ENCODE data around the gene CREBL2. TPM values are rescaled to one million over a fixed set of nuclear protein-coding genes. Genes with fewer than 3 reads are reported as not detected.
"Not testable (repeated sequence)": the region's sequence is repeated elsewhere in the genome, so short reads cannot be mapped to it uniquely, and the experiment has no call there.

The CREBL2 gene, protein sequence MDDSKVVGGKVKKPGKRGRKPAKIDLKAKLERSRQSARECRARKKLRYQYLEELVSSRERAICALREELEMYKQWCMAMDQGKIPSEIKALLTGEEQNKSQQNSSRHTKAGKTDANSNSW
- 10 to 100 TPM; 55.7 to 87.4 (median 84.2) TPM for total RNA-seq

DNA sequence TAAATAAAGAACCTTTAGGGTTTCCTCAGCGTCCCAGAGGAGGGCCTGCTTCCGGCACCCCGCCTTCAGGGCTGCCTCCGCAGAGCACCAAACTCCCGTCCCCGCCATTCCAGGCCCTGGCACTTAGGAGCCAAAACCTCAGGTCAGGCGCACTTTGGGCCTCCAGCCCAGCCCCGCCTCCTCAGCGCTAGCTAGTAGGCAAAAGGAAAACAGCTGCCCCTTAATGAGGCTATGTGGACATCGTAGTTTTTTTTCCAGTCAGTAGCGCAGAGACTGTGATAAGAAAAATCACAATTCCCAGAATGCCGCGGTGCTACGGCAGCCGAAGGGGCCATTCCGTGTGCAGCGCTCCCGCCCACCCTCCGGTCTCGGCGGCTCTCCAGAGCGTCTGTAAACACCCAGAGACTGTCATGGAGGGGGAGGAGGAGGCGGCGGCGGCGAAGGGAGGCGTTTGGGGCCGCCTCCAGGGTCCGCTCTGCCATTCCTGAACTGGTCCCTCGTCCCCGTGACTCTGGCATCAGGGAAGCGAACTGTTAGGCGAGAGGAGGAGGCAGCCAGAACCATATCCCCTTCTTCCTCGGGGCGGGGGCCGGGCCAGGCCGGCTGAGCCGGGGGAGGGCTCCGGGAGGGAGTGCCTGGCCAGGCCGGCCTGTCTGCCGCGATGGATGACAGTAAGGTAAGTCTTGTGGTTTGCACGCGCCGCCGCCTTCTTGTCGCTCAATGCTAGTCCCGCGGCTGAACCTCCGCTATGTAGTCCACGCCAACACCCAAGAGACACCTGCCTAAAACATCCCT is at the start of gene CREBL2:
CREBL2 (plus strand) TSS at position 365 of the 795 bp plus-strand sequence; CDS start at position 662, 297 bp downstream.
- intact Hi-C loops (cut with DNase I; ENCODE audit: low total_unique reads): loop anchor here (2.0 kb wide), 1 partner anchor 19 kb away; no protein-coding TSS in a partner anchor
- peak; percentile 89 to 94 for DNase-seq (ENCODE audit: low spot score in 2 of 2)
- Histone ChIP-seq H3K27ac (peak within 1 kb of the TSS; percentile 98), H3K4me1 (peaks cover 3 to 11% of the 10 kb centered on the region in 2 donors), H3K4me3 (peak within 1 kb of the TSS; percentile 69 to 83 (median 77)), H3K9me3 (no peaks in the 10 kb centered on the region), H3K27me3 (no peaks in the 10 kb centered on the region), H3K36me3 (no peaks in the 10 kb centered on the region)
- TF ChIP-seq POLR2AphosphoS5 (IDR thresholded peaks at IDR 0.05) (peak; percentile 92 to 97 (median 95)), POLR2A (IDR thresholded peaks at IDR 0.05) (peak; percentile 56)
- TF ChIP-seq, protein P1, sequence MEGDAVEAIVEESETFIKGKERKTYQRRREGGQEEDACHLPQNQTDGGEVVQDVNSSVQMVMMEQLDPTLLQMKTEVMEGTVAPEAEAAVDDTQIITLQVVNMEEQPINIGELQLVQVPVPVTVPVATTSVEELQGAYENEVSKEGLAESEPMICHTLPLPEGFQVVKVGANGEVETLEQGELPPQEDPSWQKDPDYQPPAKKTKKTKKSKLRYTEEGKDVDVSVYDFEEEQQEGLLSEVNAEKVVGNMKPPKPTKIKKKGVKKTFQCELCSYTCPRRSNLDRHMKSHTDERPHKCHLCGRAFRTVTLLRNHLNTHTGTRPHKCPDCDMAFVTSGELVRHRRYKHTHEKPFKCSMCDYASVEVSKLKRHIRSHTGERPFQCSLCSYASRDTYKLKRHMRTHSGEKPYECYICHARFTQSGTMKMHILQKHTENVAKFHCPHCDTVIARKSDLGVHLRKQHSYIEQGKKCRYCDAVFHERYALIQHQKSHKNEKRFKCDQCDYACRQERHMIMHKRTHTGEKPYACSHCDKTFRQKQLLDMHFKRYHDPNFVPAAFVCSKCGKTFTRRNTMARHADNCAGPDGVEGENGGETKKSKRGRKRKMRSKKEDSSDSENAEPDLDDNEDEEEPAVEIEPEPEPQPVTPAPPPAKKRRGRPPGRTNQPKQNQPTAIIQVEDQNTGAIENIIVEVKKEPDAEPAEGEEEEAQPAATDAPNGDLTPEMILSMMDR (IDR thresholded peaks at IDR 0.05): no peak

DNA sequence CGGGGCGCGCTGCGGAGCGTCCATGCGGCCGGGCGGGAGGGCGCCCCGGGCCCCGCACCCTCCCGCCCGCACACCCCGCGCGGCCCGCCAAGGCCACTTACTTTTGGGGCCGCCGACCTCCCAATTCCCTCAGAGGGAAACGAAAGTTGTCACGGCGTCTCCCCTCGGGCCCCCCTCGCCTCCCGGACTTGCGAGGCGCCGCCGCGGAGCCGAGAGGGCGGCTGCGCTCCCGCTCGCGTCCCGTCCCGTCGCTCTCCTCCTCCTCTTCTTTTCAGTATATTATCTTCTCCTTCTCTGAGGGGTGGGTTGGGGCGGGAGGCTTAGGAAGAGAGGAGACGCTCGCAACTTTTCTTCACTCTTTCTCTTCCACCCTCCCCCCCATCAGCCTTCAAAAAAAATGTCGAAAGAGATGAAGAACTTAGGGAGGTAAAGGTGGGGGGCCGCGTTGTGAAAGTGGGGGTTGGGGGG is 49.6 kb upstream of the CREBL2 start:
- H3K27me3 ChIP-seq: no peaks in the 10 kb centered on the region
- TF ChIP-seq POLR2AphosphoS5 (IDR thresholded peaks at IDR 0.05) (peak in 1 of 3 donors; percentile 13), POLR2A (IDR thresholded peaks at IDR 0.05) (no peak)
- no peak for DNase-seq (ENCODE audit: low spot score in 2 of 2)
- intact Hi-C loops (cut with DNase I; ENCODE audit: low total_unique reads): no loop called here
- peak overlapping the region; percentile 100 for H3K27ac ChIP-seq
- no peaks in the 10 kb centered on the region for H3K9me3 ChIP-seq
- H3K36me3 ChIP-seq: no peaks in the 10 kb centered on the region
- H3K4me3 ChIP-seq: peak overlapping the region; percentile 84 to 90 (median 87)
- peaks cover 0 to 5% of the 10 kb centered on the region in 2 donors for H3K4me1 ChIP-seq

DNA sequence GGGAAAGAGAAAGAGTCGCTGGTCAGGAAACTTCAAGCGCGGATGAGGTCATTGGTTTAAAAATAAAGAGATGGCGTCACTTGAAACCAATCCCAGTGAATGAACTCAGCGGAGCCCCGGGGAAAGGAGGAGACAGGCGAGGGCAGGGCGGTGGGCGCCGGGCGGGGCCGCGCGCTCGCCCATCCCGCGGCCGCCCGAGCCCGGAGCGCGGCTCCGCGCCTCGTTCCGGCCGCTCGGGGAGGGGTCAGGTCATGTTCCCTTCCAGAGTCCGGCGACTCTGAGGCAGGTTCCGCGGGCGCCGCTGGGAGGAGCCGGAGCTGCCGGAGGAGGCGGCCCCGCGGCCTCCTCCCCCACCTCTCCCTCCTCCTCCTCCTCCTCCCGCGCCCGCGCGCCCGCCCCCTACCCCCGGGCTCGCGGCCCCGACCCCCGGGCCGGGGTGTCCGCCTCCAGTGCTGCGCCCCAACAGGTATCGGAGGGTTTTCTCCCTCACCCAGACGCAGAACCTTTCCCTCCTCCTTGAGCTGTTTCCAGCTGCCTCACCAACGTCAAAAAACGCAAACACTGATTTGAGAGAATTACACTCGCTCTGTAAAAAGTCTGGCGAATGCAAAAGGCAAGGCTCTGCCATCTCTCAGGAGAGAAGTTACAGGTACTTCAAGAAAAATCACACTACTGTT is 49.0 kb upstream of the CREBL2 start, which contains the start of gene DUSP16:
DUSP16 (minus strand) TSS at position 279 of the 677 bp plus-strand sequence. CDS start 41,765 bp downstream, outside the sequence.
- no peaks in the 10 kb centered on the region for H3K36me3 ChIP-seq
- H3K4me1 ChIP-seq: peaks cover 0 to 5% of the 10 kb centered on the region in 2 donors
- intact Hi-C loops (cut with DNase I; ENCODE audit: low total_unique reads): no loop called here
- H3K9me3 ChIP-seq: no peaks in the 10 kb centered on the region
- H3K4me3 ChIP-seq: peak within 1 kb of the TSS; percentile 84 to 90 (median 87)
- H3K27me3 ChIP-seq: no peaks in the 10 kb centered on the region
- peak; percentile 88 to 94 for DNase-seq (ENCODE audit: low spot score in 2 of 2)
- peak within 1 kb of the TSS; percentile 100 for H3K27ac ChIP-seq
- TF ChIP-seq POLR2A (IDR thresholded peaks at IDR 0.05) (no peak), POLR2AphosphoS5 (IDR thresholded peaks at IDR 0.05) (peak; percentile 64 to 69 (median 65))
- TF ChIP-seq, protein P1 (IDR thresholded peaks at IDR 0.05): peak in 1 of 3 donors; percentile 22

DNA sequence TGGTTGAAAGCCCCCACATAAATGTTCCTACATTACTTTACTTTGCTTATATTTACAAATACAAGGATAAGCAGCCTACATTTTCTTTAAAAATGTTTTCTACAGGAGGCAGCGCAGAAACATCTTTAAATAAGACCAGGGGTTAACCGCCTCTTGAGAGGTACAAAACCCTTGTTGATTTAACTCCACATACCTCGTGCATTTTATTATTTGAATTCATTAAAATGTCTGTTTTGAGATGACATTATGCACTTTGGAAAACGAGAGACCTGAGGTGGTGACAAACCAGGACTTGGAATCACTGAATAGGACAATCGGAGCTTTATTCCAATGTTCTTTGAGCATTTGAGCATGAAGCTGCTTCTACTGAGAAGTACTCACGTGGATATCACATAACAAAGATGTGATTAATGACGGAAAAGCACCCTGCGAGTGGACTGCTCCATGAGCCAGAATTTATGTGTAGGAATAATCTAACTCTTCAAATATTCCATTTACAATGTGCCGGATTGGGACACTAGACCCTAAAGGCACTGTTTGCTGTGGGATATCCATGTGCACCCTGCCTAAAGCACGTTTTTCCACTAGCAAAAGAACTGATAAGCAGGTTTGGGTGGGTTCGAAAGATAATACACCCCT is 48.3 kb upstream of the CREBL2 start:
- TF ChIP-seq, protein P1 (IDR thresholded peaks at IDR 0.05): no peak
- TF ChIP-seq POLR2A (IDR thresholded peaks at IDR 0.05): no peak
- TF ChIP-seq POLR2AphosphoS5 (IDR thresholded peaks at IDR 0.05): no peak
- Histone ChIP-seq H3K4me1 (peaks cover 0 to 5% of the 10 kb centered on the region in 2 donors), H3K27ac (peak overlapping the region; percentile 100), H3K9me3 (no peaks in the 10 kb centered on the region), H3K27me3 (no peaks in the 10 kb centered on the region), H3K36me3 (no peaks in the 10 kb centered on the region), H3K4me3 (peak overlapping the region; percentile 84 to 90 (median 87))
- intact Hi-C loops (cut with DNase I; ENCODE audit: low total_unique reads): no loop called here
- DNase-seq (ENCODE audit: low spot score in 2 of 2): no peak

DNA sequence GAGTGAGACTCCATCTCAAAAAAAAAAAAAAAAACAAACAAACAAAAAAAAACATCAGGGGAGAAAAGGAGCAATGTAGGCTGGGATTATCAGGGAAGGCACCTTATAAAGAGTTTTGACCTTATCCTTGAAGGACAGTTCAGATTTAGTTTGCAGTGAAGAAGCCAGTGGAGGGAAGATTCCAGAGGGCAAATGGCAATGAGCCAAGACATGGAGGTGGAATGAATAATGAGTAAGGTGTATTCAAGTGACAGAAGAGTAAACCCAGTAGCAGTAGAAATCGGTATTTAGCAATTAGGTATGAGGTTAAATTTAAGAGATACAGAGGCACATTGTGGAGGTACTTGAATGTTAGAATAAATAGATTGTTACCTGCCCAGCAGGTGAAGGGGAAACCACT is 46.8 kb upstream of the CREBL2 start:
- H3K36me3 ChIP-seq: no peaks in the 10 kb centered on the region
- no peak for DNase-seq (ENCODE audit: low spot score in 2 of 2)
- TF ChIP-seq POLR2AphosphoS5 (IDR thresholded peaks at IDR 0.05) (no peak), POLR2A (IDR thresholded peaks at IDR 0.05) (no peak)
- TF ChIP-seq, protein P1 (IDR thresholded peaks at IDR 0.05): no peak
- intact Hi-C loops (cut with DNase I; ENCODE audit: low total_unique reads): no loop called here
- no peaks in the 10 kb centered on the region for H3K27me3 ChIP-seq
- no peaks in the 10 kb centered on the region for H3K9me3 ChIP-seq
- peaks cover 0 to 5% of the 10 kb centered on the region in 2 donors for H3K4me1 ChIP-seq
- no peak overlapping the region for H3K4me3 ChIP-seq
- no peak overlapping the region for H3K27ac ChIP-seq

DNA sequence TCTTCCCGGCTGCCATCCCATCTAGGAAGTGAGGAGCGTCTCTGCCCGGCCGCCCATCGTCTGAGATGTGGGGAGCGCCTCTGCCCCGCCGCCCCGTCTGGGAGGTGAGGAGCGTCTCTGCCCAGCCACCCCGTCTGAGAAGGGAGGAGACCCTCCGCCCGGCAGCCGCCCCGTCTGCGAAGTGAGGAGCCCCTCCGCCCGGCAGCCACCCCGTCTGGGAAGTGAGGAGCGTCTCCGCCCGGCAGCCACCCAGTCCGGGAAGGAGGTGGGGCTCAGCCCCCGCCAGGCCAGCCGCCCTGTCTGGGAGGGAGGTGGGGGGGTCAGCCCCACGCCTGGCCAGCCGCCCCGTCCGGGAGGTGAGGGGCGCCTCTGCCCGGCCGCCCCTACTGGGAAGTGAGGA is 45.7 kb upstream of the CREBL2 start:
- H3K27ac ChIP-seq; DNase-seq (ENCODE audit: low spot score in 2 of 2); intact Hi-C loops (cut with DNase I; ENCODE audit: low total_unique reads); H3K9me3 ChIP-seq; H3K4me3 ChIP-seq; H3K4me1 ChIP-seq; H3K36me3 ChIP-seq; H3K27me3 ChIP-seq: not testable (repeated sequence)

All from breast epithelium (tissue), 4 donors.